IMR-90 (cell line): Measurements from ENCODE around the gene FUT4.
A peak's percentile ranks its signal among the peaks of the same experiment; 100 is the strongest.

Source experiments
- BHLHE40 ChIP-seq: fragments of 150-350 bp; IDR thresholded peaks from 2 replicates; pipeline ENCODE4 v1.6.1; 2016; ENCODE audit warnings: mild to moderate bottlenecking, low read depth, low read length
- CTCF ChIP-seq: conservative IDR thresholded peaks from 2 replicates; pipeline ENCODE4 v1.5.1; 2012; ENCODE audit warnings: mild to moderate bottlenecking, low read depth, low read length, improper control_type of control experiment
- ELK1 ChIP-seq: fragments of 150-350 bp; IDR thresholded peaks from 2 replicates; pipeline ENCODE4 v1.6.1; 2016; ENCODE audit warnings: low read depth, mild to moderate bottlenecking, low read length, moderate library complexity, borderline replicate concordance
- MAFK ChIP-seq: IDR thresholded peaks from 2 replicates; pipeline ENCODE4 v1.6.1; 2012; ENCODE audit warnings: low read depth, low read length, improper control_type of control experiment
- MAZ ChIP-seq: IDR thresholded peaks from 2 replicates; pipeline ENCODE4 v1.6.1; 2012; ENCODE audit warnings: low read depth, mild to moderate bottlenecking, low read length, improper control_type of control experiment, moderate library complexity, borderline replicate concordance
- MXI1 ChIP-seq: IDR thresholded peaks from 2 replicates; pipeline ENCODE4 v1.6.1; 2012; ENCODE audit warnings: low read depth, mild to moderate bottlenecking, low read length, moderate library complexity, borderline replicate concordance
- NFE2L2 ChIP-seq: fragments of 150-350 bp; IDR thresholded peaks from 2 replicates; pipeline ENCODE4 v1.6.1; 2016; ENCODE audit warnings: low read depth, mild to moderate bottlenecking, low read length
- POLR2A ChIP-seq: IDR thresholded peaks from 2 replicates; pipeline ENCODE4 v1.6.1; 2012; ENCODE audit warnings: mild to moderate bottlenecking, low read depth, low read length
- RAD21 ChIP-seq: IDR thresholded peaks from 2 replicates; pipeline ENCODE4 v1.6.1; 2012; ENCODE audit warnings: low read length, improper control_type of control experiment
- RCOR1 ChIP-seq: IDR thresholded peaks from 2 replicates; pipeline ENCODE4 v1.6.1; 2012; ENCODE audit warnings: mild to moderate bottlenecking, low read length, improper control_type of control experiment; ENCODE audit not compliant: insufficient replicate concordance
- RFX5 ChIP-seq: IDR thresholded peaks from 2 replicates; pipeline ENCODE4 v1.8.0; 2012; ENCODE audit warnings: low read depth, mild to moderate bottlenecking, low read length, moderate library complexity
- SMC3 ChIP-seq: fragments of 150-350 bp; IDR thresholded peaks from 2 replicates; pipeline ENCODE4 v1.6.1; 2016; ENCODE audit warnings: low read depth, mild to moderate bottlenecking, antibody characterized with exemption, low read length, moderate library complexity
- USF2 ChIP-seq: fragments of 150-350 bp; IDR thresholded peaks from 2 replicates; pipeline ENCODE4 v1.6.1; 2017; ENCODE audit warnings: mild to moderate bottlenecking, antibody characterized with exemption, low read length, low read depth

GRCh38 chr11:94519478-94520084, 24.1 kb upstream of the FUT4 start:
- TF ChIP-seq POLR2A (no peak), MAZ (no peak), CTCF (peak; percentile 75), ELK1 (no peak), USF2 (no peak), RCOR1 (no peak), RFX5 (no peak), RAD21 (peak; percentile 64), SMC3 (peak; percentile 61; the same call in 1 of the 2 replicates), MXI1 (no peak), MAFK (no peak), NFE2L2 (no peak), BHLHE40 (no peak)
